NCI-H2081 treated with DMSO at 0.1 percent for 48 hours (cell line): Measurements from ENCODE around the gene FOXO6.

ENCODE experiments used
- DNase-seq: peaks from one replicate; lab custom pipeline; 2025; lab: John Stamatoyannopoulos, UW

FOXO6 gene

DNA sequence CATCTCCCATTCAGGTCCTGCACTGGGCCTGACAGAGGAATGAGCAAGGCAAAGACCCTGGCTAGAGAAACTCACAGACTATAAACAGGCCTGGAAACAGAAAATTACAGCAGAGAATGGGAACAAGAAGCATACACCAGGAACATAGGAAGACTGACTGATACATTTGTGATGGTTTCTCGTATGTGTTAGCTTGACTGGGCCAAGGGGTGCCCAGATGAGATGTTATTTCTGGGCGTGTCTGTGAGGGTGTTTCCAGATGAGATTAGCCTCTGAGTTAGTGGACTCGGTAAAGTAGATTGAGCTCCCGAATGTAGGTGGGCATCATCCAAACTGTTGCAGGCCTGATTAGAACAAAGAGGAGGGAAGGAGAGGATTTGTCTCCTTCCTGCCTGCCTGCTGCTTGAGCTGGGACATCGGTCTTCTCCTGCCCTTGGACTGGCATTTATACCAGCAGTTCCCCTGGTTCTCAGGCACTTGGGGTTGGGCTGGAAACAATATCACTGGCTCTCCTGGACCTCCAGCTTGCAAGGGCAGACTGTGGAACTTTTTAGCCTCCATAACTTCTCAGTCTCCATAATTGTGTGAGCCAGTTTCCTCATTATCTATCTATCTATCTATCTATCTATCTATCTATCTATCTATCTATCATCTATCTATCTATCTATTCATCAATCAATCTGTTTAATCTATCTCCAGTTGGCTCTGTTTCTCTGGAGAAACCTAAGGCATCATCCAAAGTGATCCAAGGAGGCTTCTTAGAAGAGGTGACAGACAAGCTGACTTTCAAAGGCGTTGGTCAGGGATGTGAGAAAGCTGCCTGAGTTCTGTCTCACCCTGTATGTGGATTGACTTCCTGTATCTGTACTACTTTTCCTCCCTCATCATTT, 9.7 kb upstream of the FOXO6 start:
- no peak for DNase-seq

DNA sequence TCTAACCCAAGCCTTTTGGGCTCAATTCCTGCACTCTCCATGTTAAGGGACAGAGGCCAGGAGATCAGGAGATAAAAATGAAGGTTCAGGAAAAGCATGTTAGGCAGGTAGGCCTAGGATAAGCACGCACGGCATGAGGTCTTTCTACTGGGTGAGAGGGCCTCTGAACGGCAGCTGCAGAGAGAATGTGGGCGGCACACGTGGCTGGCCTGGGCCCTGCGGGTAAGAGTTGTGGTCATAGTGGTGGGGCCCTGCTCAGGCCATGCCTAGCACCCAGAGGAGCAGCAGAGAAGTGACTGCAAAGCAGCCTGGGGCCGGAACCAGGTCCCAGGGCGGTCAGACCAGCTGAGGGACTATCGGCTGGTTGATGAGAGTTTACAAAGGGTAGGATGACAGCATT, 7.5 kb upstream of the FOXO6 start:
- no peak for DNase-seq

DNA sequence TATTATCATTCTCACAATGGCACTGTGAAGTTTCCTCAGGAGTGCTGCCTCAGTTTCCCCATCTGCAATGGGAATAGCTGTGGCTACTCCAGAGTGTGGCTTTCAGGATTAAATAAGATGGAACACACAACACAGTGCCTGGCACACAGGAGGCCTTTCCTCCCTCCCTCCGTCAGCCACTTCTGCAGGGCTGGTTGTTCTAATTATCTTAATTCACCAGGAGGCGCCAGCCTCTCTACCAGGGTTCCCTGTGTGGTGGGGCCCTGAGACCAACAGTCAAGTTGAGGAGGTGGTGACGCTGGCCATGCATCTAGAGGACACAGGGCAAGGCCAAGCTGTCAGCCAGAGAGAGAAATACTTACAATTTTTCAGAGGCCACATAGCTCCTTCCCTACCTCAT, 6.3 kb upstream of the FOXO6 start:
- no peak for DNase-seq

DNA sequence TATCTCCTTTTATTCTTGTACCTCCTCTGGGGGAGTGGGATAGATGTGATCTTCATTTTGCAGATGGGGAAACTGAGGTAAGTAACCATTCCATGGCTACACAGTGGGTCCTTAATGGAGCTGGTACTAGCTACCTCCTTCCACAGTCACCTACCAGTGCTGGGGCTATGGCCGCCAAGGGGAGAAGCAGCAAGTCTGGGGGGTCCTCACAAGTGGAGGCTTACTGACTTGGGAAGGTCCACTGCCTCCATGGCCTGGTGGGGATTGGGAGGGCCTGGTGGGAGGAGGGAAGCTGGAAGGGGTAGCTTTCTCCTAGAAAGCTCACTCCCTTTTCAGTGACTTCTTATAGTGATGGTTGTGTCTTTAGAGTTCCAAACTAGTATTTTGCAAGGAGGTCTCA, 5.9 kb upstream of the FOXO6 start:
- DNase-seq = no peak

DNA sequence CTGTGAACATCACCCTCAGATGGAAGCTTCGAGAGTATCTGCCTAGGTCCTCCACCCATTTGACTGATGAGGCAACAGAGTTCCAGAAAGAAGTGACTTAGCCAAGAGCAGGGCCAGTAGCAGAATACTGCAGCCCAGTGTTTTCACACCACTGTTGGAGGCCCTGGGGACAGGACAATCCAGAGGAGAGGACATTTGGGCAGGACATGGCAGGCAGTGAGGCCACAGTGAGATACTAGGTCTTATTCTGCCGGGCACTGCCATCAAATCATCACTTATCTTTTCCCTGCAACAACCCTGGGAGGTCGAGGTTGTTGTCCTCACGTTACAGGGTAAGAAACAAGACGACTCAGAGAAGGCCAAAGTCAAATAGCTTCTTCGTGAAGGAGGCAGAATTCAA, 5.5 kb upstream of the FOXO6 start:
- no peak for DNase-seq

DNA sequence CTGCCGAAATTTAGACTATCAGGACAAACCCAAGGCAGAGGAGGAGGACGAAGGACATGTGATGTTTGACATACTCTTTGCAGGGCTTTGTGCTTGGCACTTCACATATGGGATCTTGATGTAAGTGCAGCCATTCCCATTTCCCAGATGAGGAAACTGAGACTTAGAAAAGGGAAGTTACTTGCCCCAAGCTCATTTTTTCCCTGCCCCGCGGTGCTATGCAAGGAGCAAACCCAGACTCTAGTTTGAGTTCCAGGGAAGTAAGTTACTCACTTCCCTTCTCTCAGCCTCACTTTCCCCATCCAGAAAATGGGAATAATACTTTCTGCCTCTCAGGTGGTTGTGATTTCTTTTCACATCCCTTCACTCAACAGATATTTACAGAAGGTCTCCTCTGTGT, 4.5 kb upstream of the FOXO6 start:
- no peak for DNase-seq

DNA sequence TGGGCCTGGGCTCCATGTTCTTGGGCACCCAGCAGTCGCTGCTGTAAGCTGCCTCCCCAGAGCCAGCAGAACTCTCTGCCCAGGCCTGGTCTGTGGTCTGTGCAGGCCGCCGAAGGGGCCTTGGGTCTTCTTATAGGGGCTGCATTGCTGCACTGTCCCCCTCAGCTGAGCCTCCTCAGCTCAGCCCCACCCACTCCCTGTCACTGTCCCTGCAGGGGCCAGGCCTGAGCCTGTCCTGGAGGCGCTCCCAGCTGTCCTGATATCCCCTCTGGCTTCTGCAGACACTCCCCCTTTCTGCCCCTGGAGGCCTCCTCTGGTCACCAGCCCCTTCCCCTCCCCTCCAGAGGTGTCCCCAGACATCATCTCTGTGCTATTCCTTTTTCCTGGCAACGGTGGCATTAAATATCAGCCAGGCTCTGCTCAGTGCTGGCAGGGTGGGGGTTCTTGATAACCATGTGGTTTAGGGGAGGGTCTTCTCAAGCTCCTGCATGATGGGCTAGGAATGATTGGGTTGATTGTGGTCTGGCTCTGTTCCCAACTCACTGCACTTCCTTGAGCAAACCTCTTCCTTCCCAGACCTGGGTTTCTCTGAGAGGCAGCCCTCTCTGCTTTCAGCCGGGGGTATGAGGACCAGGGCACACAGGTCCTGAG, 3.7 kb upstream of the FOXO6 start:
- no peak for DNase-seq

DNA sequence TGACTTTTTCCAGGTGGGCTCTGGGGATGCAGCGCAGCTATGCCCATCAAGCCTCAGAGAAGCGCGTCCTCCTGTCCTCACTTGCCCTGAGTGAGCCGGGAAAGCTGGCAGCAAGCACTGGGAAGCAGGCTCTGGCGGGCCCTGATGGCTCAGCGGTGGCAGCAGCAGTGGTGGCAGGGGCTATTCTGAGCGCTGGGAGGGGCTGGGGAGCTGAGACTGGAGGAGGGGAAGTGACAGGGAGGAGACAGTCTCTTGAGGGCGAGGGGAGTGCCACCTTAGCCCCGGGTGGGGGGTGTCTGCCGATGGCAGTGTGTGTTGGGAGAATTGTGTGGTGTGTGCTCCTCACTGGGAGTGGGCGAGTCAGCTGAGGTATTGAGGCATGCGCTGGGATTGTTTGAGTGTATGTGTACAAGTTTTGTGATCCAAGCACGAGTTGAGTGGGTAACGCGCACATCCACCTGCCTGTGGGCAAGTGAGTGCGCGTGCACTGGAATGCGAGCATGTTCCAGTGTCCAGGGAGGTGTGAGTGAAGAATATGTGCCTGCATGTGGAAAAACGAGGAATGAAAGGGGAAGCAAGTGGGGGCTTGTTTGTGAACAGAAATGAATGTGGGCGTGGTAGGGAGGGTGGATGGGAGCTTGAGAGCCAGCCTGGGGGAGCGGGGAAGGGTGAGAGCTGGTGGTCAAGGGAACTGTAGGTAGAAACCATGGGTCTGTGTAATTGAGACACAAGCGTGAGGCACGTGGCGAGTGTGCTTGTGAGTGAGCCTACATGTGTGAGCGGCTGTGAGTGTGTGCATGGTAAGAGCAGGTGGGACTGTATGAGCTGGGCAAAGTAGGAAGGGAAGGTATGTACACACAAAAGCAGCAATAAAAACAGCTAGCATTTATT, 2.9 kb upstream of the FOXO6 start:
- DNase-seq = no peak

DNA sequence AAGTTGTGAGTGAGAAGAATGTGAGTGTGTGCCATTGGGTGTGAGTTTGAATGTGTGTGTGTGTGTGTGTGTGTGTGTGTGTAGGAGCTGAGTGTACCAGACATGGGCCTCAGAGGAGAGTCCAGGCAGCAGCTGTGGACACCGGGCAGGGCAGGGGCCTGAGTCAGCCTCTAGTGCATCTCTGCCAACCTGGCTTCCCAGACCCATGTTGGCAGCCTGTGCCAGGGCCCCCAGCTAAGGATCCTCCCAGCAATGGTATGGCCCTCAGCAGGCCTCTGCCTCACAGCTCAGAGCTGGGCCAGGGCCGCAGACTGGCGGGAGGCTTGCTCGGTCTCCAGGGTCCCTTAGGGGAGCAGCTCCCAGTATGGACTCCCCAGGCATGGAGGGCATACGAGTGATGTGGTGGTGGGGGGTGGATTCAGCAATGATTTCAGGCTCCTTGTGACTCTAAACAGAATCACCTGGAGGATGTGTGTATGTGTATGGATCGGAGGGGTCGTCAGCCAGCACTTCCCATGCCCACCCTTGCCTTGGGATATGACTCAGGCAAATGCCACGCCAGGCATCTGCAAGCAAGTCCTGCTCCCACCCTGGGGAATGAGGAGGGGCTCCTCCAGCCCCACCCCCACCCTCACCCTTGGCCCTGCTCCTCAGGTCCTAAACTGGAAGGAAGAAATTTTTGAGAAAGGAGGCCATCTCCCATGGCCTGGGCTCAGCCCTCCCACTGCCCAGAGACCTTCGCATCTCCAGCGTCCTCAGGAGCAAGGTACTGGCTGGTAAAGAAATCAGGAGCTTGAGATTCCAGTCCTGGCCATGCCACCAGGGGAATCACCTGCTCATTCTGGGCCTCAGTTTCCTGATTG, 1.8 kb upstream of the FOXO6 start:
- DNase-seq = no peak

DNA sequence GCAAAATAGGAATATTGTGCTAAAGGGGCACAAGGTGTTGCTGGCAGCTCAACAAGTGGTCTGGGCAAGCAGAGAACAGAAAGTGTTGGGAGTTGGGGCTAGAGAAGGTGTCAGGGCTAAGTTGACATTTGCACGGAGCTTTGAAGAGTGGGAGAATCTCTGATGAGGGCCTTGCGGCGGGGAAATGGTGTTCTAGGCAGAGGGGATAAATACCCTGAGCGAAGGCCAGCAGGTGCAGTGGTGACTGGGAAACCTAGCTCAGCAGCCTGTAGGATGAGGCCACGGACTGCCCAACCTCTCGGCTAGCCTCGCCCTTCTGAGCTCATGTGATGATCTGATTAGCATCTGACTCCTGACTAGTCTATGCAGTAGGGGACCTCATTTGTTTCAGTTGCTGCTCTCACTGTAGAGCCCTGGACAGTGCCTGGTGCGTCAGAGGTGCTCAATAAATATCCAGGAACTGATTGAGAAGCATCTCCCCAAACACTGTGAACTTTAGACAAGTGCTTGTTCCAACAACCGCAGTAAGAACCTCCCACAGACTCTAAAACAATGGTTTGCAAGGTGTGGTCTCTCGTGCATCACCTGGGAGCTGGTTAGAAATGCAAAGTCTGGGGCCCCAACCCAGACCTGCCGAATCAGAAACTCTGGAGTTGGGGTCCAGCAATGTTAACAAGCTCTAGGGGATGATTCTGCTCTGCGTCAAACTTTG, 1.0 kb upstream of the FOXO6 start:
- no peak for DNase-seq

DNA sequence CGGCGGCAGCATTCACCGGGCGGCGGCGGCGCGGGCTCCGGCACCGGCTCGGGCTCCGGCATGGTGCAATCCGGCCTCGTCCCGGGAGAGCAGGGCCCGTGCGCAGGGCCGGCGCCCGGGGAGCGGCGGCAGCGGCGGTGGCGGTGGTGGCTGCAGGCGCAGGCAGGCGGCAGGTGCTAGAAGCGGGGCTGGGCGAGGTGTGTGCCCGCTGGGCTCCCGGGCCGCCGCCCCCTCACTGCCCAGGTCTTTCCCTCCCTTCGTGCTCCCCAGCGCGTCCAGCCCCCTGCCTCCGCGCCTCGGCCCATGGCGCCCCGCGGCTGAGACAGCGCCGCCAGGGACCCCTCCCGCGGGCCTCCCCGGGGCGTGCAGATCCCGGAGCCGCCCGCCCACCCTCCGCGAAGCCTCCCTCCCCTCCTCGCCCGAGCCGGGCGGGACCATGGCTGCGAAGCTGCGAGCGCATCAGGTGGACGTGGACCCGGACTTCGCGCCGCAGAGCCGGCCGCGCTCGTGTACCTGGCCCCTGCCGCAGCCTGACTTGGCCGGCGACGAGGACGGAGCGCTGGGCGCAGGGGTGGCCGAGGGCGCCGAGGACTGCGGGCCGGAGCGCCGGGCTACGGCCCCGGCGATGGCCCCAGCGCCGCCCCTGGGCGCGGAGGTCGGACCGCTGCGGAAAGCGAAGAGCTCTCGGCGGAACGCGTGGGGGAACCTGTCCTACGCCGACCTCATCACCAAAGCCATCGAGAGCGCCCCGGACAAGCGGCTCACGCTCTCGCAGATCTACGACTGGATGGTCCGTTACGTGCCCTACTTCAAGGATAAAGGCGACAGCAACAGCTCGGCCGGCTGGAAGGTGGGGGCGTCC, 492 bp downstream of the FOXO6 start:
- DNase-seq = no peak

DNA sequence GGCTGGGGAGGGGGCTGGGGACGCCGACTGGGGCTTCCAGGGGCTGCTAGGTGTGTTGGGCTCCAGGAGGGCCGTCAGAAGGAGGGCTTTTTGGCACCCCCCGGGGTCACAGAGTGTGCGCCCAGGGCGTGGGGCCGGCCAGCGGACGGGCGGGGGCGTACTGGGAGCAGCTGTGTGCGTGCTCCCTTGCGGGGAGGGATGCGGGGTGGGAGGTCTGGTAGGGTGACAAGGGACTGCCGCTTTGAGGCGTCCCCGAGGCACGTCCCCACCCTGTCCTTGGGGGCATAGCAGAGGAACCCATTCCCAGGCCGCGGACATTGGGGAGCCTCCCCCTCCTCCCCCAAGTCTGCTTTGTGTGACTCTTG, 1.1 kb downstream of the FOXO6 start:
- no peak for DNase-seq

DNA sequence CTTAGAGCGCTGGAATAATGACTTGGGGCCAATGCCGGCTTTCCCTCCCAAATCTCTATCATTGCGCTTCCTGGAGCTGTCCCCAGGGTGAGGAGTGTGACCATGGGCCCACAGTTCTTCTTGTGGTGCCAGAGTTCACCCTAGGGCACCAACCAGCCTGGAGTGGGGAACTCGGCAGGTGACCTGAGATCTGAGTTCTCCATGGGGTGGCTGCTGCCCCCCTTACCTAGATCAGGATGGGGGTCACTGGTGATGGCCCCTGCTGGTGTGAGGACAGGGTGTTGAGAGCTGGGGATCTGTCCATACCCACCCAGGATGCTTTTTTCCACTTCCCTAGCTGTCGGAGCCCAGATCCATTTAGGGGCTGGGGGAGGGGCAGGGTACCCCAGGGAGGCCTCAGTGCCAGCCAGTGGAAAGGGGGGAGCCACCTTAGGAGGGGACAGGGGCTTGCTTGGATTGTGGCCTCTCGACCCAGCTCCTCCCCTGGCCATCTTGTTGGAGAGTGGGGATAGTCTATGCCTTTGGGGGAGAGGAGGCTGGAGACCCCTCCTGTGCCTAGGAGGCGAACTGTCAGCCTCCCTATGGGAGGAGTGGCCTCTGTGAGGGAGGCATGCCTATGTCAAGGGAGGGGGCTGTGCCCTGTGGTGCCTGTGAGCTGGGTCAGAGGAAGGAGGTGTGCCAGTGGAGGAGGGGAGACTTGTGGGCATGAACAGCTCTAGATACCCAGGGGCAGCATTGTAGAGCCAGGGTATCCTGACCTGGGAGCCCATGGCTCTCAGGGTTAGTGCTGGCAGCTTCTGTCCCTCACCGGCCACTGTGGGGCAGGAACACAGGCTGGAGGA, 1.7 kb downstream of the FOXO6 start:
- DNase-seq = no peak

DNA sequence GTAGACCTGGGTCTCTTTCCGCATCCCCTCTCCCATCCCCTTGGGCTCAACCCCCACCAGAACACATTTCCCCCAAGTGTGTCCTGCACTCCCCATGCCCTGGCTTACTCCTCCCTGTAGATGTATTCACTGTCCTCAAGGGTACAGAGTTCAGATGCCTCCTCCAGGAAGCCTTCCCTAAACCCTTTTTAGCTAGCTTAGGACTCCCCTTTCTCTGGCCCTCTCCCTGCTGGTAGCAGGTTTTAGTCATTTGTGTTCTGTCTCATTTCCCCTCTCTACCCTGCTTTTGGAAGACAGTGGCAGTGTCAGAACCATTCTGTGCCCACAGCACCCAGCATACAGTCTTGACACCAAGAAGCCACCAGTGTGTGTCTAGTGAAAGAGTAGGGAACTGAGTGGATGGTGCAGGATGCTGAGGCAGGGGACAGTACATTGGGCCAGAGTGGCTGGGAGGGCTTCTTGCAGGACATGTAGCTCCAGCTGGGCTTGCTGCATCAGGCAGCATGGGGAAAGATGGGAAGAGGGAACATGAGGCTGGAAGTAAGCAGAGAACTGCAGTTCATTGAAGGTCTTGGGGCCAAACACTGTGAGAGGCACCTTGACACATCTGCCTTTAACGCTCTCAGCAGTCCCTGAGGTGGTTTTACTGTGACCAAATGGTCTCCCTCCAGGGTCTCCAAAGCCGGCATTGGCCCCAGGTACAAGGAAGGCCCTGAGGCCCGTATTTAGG, 2.5 kb downstream of the FOXO6 start:
- DNase-seq = no peak

DNA sequence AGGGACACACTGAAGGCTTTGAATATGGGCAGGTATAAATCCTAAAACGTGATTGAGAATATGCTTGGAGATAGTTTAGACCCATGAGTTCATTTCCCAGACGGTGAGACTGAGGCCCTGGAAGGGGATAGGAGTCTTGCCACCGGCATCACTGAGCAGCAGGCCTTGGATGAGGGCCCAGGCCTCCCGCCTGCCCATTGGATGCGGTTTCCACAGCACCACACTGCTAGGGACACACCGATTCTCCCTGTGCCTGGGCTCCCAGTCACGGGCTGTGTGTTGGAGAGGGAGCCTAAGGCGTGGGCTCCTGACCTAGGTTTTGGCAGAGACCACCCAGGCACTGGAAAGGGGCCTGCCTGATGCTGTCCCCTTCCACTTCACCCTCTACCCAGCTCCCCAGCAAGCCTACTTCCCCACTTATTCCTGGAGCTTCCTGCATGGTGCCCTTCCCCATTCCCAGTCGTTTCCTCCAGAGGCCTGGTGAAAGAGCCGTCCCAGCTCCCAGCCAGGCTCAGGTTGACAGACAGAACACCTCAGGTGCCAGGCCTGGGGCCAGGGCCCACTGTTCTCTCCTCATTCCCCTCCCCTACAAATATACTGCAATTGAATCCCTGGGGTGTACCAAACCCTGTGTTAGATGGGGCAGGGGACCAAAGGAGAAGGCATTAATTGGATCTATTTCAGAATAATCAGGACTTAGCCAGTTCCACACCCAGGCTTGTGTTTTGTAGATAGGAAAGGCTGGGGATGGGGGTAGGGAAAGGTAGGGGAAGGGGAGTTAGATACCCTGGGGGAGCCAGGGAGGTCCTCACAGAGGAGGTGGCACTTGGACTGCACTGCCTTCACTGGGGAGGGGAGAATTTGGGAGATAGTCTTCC, 3.4 kb downstream of the FOXO6 start:
- no peak for DNase-seq

DNA sequence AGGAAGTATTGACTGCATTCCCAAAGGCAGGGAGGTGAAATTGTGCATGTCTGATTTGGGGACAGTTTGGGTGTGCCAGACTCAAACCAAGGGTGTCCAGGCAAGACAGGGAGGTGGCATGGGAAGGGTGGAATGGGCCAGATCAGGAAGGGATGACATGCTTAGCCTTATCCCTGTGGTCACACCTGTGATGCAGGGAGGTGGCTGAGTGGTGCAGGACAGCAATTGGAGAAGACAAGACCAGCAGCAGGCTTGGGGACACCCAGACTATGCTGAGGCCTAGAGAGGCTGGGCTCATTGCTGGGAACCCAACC, 4.0 kb downstream of the FOXO6 start:
- DNase-seq = no peak

DNA sequence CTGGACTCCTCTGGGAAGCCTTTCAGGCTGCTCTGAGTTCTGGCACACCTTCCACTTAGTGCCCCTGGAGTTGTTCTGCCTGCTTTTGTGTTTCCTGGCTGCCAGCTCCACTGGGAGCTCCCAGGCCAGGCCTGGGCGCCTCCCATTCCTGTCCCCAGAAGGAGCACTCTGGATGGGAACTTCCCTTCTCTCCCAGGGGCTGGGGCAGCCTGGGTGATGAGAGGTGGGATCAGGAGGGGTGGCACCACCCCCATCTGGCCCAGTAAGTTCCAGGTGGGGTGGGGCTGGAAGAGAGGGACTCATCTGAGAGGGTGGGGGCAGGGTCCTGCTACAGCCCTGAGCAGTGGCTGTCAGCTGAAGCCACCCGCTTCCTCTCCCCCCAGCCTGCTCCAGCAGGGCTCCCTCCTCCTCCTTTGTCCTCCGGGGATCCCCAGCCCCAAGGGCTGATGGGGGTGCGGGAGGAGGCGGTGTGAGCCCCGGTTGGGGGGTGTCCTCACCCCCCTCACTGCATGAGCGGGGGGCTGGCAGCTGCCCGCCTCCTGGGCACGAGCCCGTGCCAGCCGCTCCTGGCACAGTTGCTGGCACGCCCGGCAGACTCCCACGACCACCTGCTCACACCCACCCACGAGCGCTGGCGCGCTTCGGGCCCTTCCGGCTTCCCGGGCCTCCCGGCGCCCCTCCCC, 4.7 kb downstream of the FOXO6 start:
- DNase-seq = peak; percentile 81
